Right ventricle myocardium inferior (tissue), 1 donor: Measurements from ENCODE around the gene NKX2-3. TPM values are rescaled to one million over a fixed set of nuclear protein-coding genes. Genes with fewer than 3 reads are reported as not detected.

ENCODE experiments used
- ATAC-seq: fragments of 200-7000 bp; cut with Tn5 transposase; one replicate; pipeline ENCODE4 v1.9.1; 2020; ENCODE audit warnings: mild to moderate bottlenecking, moderate library complexity
- DNase-seq: peaks from one replicate; pipeline ENCODE4 v3.0.0; 2021; ENCODE audit errors: missing footprints
- intact Hi-C: fragments of 100-400 bp; cut with DNase I; formaldehyde crosslinking; loops from one replicate; pipeline ENCODE4 v1.11.0; 2022
- total RNA-seq: library from RNA; stranded (reverse); fragmentation: NEBNext Ultra II Directional; extraction: Animal tissue kit (Norgen Biotek cat#: 25700); gene quantifications from one replicate; pipeline ENCODE4 v1.2.1, GENCODE V29; 2021
- donor health status: DM: no; HTN: yes; CAD: no; lungs with severe emphysema.

Gene NKX2-3
- total RNA-seq, 1 donor from 2014 or later = not detected

- no peak for ATAC-seq
- intact Hi-C loops = loop anchor here (10.0 kb wide), 1 partner anchor 140 kb away; no protein-coding TSS in a partner anchor
Measured at GRCh38 chr10:99564361-99564760, 31.6 kb downstream of the NKX2-3 start.

DNA sequence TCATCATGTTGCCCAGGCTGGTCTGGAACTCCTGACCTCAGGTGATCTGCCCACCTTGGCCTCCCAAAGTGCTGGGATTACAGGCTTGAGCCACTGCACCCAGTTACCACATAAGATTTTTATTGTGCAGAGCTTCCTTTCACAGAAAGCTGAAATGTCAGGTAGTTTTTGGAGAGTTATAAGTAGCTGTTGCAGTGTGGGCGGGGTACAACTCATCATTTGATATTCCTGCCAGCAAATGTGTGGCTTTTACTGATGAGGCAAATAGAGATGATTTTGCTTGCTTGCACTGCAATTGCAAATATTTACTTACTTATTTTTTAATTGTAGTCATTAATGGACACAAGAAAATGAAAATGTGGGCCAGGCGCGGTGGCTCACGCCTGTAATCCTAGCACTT, 32.4 kb downstream of the NKX2-3 start:
- DNase-seq (no peak), ATAC-seq (no peak)
- intact Hi-C loops = loop anchor here (10.0 kb wide), 1 partner anchor 140 kb away; no protein-coding TSS in a partner anchor

More at GRCh38 chr10:99564361-99564760, 31.6 kb downstream of the NKX2-3 start:
- no peak for DNase-seq

DNA sequence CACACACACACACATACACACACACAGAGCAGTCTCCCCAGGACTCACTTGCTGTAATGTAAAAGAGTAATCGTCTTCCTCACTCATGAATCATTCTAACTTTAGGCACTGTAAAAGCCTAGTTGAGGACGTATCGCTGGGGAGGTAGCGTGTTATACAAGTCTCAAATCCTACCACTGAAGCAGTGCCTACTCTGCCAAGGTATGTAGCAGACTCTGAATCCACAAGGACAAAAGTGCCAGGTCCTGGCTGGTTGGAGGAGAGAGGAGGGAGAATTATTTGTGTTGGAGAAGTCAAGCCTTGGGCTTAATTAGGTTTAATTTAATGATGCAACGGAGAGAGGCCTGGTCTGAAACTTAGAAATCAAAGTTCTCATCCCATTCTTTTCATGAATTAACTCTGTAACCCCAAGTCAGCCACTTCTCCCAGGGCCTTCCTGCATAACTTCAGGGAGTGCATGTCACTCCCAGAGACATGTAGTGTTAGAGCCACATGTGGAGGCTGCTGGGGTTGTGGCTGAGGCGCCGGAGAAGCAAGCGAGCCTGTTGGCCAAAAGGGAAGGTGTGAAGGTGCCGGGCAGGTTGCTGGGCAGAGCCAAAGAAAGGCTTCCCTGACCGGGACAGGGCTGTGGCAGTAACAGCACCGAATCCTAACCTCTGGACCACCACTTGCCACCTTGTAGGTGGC, 36.7 kb downstream of the NKX2-3 start:
- no peak for DNase-seq
- intact Hi-C loops = loop anchor here (10.0 kb wide), 1 partner anchor 135 kb away; no protein-coding TSS in a partner anchor
- no peak for ATAC-seq

GRCh38 chr10:99569961-99570360, 37.2 kb downstream of the NKX2-3 start:
- DNase-seq (no peak), ATAC-seq (no peak)
- intact Hi-C loops = loop anchor here (10.0 kb wide), 1 partner anchor 135 kb away; no protein-coding TSS in a partner anchor

GRCh38 chr10:99571816-99572215, 39.1 kb downstream of the NKX2-3 start:
- ATAC-seq = no peak
- no peak for DNase-seq
- intact Hi-C loops = no loop called here

GRCh38 chr10:99573790-99574189, 41.0 kb downstream of the NKX2-3 start:
- ATAC-seq = no peak
- DNase-seq = no peak
- intact Hi-C loops = no loop called here

GRCh38 chr10:99579971-99580370, 47.2 kb downstream of the NKX2-3 start:
- DNase-seq = no peak
- no peak for ATAC-seq
- intact Hi-C loops = no loop called here

GRCh38 chr10:99582255-99582770, 49.6 kb downstream of the NKX2-3 start:
- intact Hi-C loops = no loop called here
- DNase-seq (no peak), ATAC-seq (no peak)

- intact Hi-C loops = no loop called here
Measured at GRCh38 chr10:99583687-99584086, 50.9 kb downstream of the NKX2-3 start.

More at GRCh38 chr10:99583687-99584086, 50.9 kb downstream of the NKX2-3 start:
- ATAC-seq = no peak
- no peak for DNase-seq

Other genes with a start within 250 kb of the NKX2-3 start
- 0.16 TPM for gene CNNM1, start 203.6 kb upstream of the NKX2-3 start, total RNA-seq
- 507 TPM for gene GOT1, start 102.3 kb upstream of the NKX2-3 start, total RNA-seq
- gene SLC25A28, start 87.5 kb downstream of the NKX2-3 start, total RNA-seq = 38.2 TPM
- gene ENTPD7, start 126.6 kb downstream of the NKX2-3 start, total RNA-seq = 1.4 TPM
- 30.1 TPM for gene COX15, start 199.2 kb downstream of the NKX2-3 start, total RNA-seq
- gene CUTC, start 199.3 kb downstream of the NKX2-3 start, total RNA-seq = 37.2 TPM
- gene ABCC2, start 249.7 kb downstream of the NKX2-3 start, total RNA-seq = 0.05 TPM